Kidney (tissue), 14 donors: ENCODE measurements around the gene TMEM88. TPM values are rescaled to one million over a fixed set of nuclear protein-coding genes. Genes with fewer than 3 reads are reported as not detected.

ENCODE experiments used
- DNase-seq, 5 donors: peaks; one replicate each; pipeline ENCODE4 v3.0.0-alpha.2; 2013 to 2020
- FAIRE-seq: peaks from 2 replicates; lab custom pipeline; 2012; peaks lifted over from hg19 to GRCh38; lab: Jason Lieb, UNC
- H3K27ac ChIP-seq, 2 donors: one replicate each; pipeline ENCODE4 v1.7.0; 2013; ENCODE audit warnings: low read depth in 2 of 2, low read length in 2 of 2, inconsistent platforms in 1 of 2
- H3K27me3 ChIP-seq: one replicate; pipeline ENCODE4 v1.7.1; 2013; ENCODE audit warnings: low read length, inconsistent platforms; ENCODE audit not compliant: control insufficient read depth, insufficient read depth
- H3K36me3 ChIP-seq, 3 donors: one replicate each; pipeline versions ENCODE4 v1.7.0 to v1.7.1; 2013; ENCODE audit warnings: low read length in 3 of 3, control low read depth in 1 of 3, inconsistent platforms in 1 of 3; ENCODE audit not compliant: insufficient read depth in 3 of 3, control insufficient read depth in 2 of 3
- H3K4me1 ChIP-seq, 3 donors: one replicate each; pipeline versions ENCODE4 v1.7.0 to v1.7.1; 2013; ENCODE audit warnings: low read length in 3 of 3, inconsistent platforms in 1 of 3, low read depth in 1 of 3; ENCODE audit not compliant: control insufficient read depth in 2 of 3, insufficient read depth in 2 of 3
- H3K4me3 ChIP-seq, 3 donors: one replicate each; pipeline versions ENCODE4 v1.7.0 to v1.8.1; 2013; ENCODE audit warnings: low read length in 3 of 3, control low read depth in 1 of 3, inconsistent platforms in 1 of 3
- H3K9ac ChIP-seq, 3 donors: one replicate each; pipeline versions ENCODE4 v1.7.0 to v1.7.1; 2013; ENCODE audit warnings: low read length in 3 of 3, control low read depth in 1 of 3, inconsistent platforms in 1 of 3
- H3K9me3 ChIP-seq, 3 donors: one replicate each; pipeline versions ENCODE4 v1.7.0 to v1.7.1; 2013; ENCODE audit warnings: low read length in 3 of 3, control low read depth in 1 of 3, inconsistent platforms in 1 of 3; ENCODE audit not compliant: control insufficient read depth in 2 of 3, insufficient read depth in 1 of 3
- CTCF ChIP-seq: IDR thresholded peaks from 3 replicates; pipeline ENCODE4 v1.5.1; 2012; ENCODE audit warnings: mild to moderate bottlenecking, moderate library complexity, borderline replicate concordance; ENCODE audit not compliant: insufficient read depth; ENCODE audit errors: extremely low read depth
- intact Hi-C: fragments of 100-400 bp; cut with DNase I; formaldehyde crosslinking; loops from one replicate; pipeline ENCODE4 v1.11.1; 2022
- polyA plus RNA-seq: library from polyadenylated mRNA; stranded (reverse); fragments of 350-450 nt; fragmentation: Illumina TruSeq; extraction: RNeasy Lipid Tissue Mini Kit (QIAGEN cat#74804); gene quantifications from one replicate; pipeline ENCODE4 v1.2.3, GENCODE V29; 2014; ENCODE audit warnings: low read depth, low replicate concordance; ENCODE audit not compliant: insufficient read depth
- total RNA-seq: library from RNA; stranded (reverse); fragmentation: NEBNext Ultra II Directional; extraction: Animal tissue kit (Norgen Biotek cat#: 25700); gene quantifications from one replicate; pipeline ENCODE4 v1.2.1, GENCODE V29; 2021
- donor health status: control.
- donor health status: control.
- donor health status: control.
- donor health status: control.
- donor health status: control.
- donor health status: DM: yes; HTN: yes; CAD: no.
- donor health status: Normal renal cell carcinoma (clear cell type).

The TMEM88 gene
- total and polyA plus RNA-seq, 2 donors from 2014 or later = 17.6 to 59.8 TPM

DNA sequence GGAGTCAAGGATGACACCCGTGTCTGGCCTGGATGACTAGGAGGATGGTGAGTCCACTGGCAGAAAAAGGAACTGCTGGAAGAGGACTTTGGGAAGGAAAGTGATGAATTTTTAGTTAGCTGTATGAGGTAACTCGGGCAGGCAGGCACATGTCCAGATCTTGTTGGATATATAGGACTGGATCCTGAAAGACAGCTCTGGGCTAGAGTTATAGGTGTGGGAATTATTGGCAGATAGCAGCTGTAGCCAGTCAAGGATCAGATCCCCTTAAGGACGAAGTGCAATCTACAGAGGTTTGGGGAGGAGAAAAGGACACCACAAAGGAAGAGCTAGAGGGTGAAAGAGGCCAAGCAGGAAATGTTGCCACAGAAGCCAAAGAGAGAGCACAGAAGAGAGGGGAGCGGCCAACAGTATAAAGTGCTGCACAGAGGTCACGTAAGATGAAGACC lies 13.0 kb downstream of the TMEM88 start:
- H3K4me1 ChIP-seq = no peaks in the 10 kb centered on the region
- H3K27me3 ChIP-seq = no peaks in the 10 kb centered on the region
- H3K36me3 ChIP-seq = peaks cover 0 to 3% (median 2%) of the 10 kb centered on the region in 3 donors
- TF ChIP-seq CTCF = no peak
- H3K9me3 ChIP-seq = peaks cover 0 to 4% (median 0%) of the 10 kb centered on the region in 3 donors
- FAIRE-seq (no peak), DNase-seq (no peak)
- intact Hi-C loops = no loop called here
- no peak overlapping the region for H3K9ac ChIP-seq
- H3K27ac ChIP-seq = no peak overlapping the region
- no peak overlapping the region for H3K4me3 ChIP-seq

GRCh38 chr17:7873051-7873450 lies 18.2 kb downstream of the TMEM88 start:
- no peak for DNase-seq
- Histone ChIP-seq H3K4me3 (no peak overlapping the region), H3K9ac (no peak overlapping the region)

GRCh38 chr17:7875804-7876370 lies 21.0 kb downstream of the TMEM88 start:
- FAIRE-seq = no peak
- DNase-seq = no peak
- no peaks in the 10 kb centered on the region for H3K9me3 ChIP-seq
- peaks cover 0 to 8% (median 6%) of the 10 kb centered on the region in 3 donors for H3K36me3 ChIP-seq
- no peaks in the 10 kb centered on the region for H3K27me3 ChIP-seq
- intact Hi-C loops = no loop called here
- no peak for TF ChIP-seq CTCF
- no peaks in the 10 kb centered on the region for H3K4me1 ChIP-seq
- no peak overlapping the region for H3K9ac ChIP-seq
- H3K27ac ChIP-seq = no peak overlapping the region
- no peak overlapping the region for H3K4me3 ChIP-seq

More at GRCh38 chr17:7873051-7873450, 18.2 kb downstream of the TMEM88 start:
- Histone ChIP-seq H3K4me1 (no peaks in the 10 kb centered on the region), H3K27ac (no peak overlapping the region), H3K36me3 (peaks cover 3 to 5% (median 4%) of the 10 kb centered on the region in 3 donors), H3K27me3 (no peaks in the 10 kb centered on the region), H3K9me3 (no peaks in the 10 kb centered on the region)
- no peak for FAIRE-seq
- intact Hi-C loops = no loop called here
- no peak for TF ChIP-seq CTCF
